Epithelial cell of proximal tubule (primary cell): ENCODE measurements around the gene NHS. TPM values are rescaled to one million over a fixed set of nuclear protein-coding genes. Genes with fewer than 3 reads are reported as not detected.
A peak's percentile ranks its signal among the peaks of the same experiment; 100 is the strongest.

Experiments
- DNase-seq: peaks from one replicate; pipeline ENCODE4 v3.0.0-alpha.2; 2011; ENCODE audit warnings: low read depth
- H3K4me3 ChIP-seq: 2 replicates; pipeline ENCODE4 v1.5.1; 2011; ENCODE audit warnings: low read depth, mild to moderate bottlenecking, low read length
- CTCF ChIP-seq: conservative IDR thresholded peaks from 2 replicates; pipeline ENCODE4 v1.5.1; 2012; ENCODE audit warnings: low read depth, mild to moderate bottlenecking, low read length
- total RNA-seq: library from RNA; depleted of rRNA; stranded (reverse); fragments of >200 nt; gene quantifications from 2 replicates; pipeline ENCODE4 v1.2.3, GENCODE V29; 2015

The NHS gene
- total RNA-seq, 1 donor from 2014 or later, result 7.6 TPM

- TF ChIP-seq CTCF, result no peak
- H3K4me3 ChIP-seq, result no peak overlapping the region
- DNase-seq, result no peak
Measured at GRCh38 chrX:17740137-17741122, 365.4 kb downstream of the NHS start.

GRCh38 chrX:17741123-17741511 is 366.1 kb downstream of the NHS start:
- TF ChIP-seq CTCF, result no peak
- no peak overlapping the region for H3K4me3 ChIP-seq
- no peak for DNase-seq

DNA sequence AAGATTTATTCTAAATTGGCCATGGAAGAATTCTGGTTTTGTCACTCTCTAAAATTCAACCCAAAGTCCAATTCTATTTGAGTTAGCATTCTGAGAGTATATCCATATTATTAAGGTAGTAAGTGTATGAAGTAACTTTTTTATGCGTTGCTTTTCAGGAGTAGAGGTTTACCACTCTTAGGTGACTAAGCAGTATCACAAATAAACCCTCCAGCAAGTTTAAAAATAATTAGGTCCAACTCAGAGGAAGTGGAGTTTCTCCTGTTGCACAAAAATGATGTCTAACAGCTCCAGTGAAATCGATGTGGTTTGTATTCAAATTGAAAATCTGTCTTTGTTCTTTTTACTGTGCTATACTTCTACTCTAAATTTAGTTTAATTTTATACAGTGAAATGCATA is 368.9 kb downstream of the NHS start:
- no peak overlapping the region for H3K4me3 ChIP-seq
- TF ChIP-seq CTCF, result no peak
- DNase-seq, result no peak

- no peak for DNase-seq
- no peak overlapping the region for H3K4me3 ChIP-seq
- peak; percentile 30 for TF ChIP-seq CTCF
Measured at GRCh38 chrX:17744896-17745523, 370.0 kb downstream of the NHS start.

GRCh38 chrX:17747692-17748091 is 372.7 kb downstream of the NHS start:
- DNase-seq, result no peak
- no peak for TF ChIP-seq CTCF
- no peak overlapping the region for H3K4me3 ChIP-seq

DNA sequence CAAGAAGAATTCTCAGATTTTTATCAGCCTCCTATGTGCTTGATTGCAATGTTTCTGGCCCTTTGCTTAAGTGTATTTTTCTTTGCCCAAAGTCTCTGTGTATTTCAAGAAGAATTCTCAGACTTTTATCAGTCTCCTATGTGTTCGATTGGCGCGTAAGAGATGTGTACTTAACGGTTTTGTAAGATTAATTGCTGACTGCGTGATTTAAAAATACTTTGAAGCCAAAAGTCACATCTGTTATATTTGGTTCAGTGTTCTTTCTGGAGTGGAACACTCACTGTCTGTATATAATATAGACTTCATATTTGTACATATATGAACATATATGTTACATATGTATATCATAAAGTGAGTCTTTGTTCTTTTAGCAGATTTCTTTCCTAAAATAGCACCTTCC is 373.7 kb downstream of the NHS start:
- no peak for TF ChIP-seq CTCF
- no peak overlapping the region for H3K4me3 ChIP-seq
- no peak for DNase-seq
